Caki2 (cell line): ENCODE measurements around the gene ARID1B. TPM values are rescaled to one million over a fixed set of nuclear protein-coding genes. Genes with fewer than 3 reads are reported as not detected.

ENCODE experiments used
- DNase-seq: peaks from one replicate; pipeline ENCODE4 v3.0.0-alpha.2; 2015; ENCODE audit warnings: low read depth
- in situ Hi-C: cut with HindIII; loops from 2 replicates; pipeline ENCODE4 v1.10.0; 2016; ENCODE audit warnings: low sequenced_read_pairs, low pct_unique_long_range_greater_than_20kb, mixed read lengths
- total RNA-seq: library from RNA; depleted of rRNA; stranded (reverse); fragments of >200 nt; shearing (Covaris generic); gene quantifications from 2 replicates; pipeline ENCODE4 v1.2.3, GENCODE V29; 2014; ENCODE audit warnings: low replicate concordance

The ARID1B gene
- total RNA-seq, 1 experiment from 2014 or later, result 6.9 TPM

- no peak for DNase-seq
- in situ Hi-C loops, result no loop called here
These were observed 448.9 kb downstream of the ARID1B start for GRCh38 chr6:157226026-157226625.

GRCh38 chr6:157226761-157227160 lies 449.6 kb downstream of the ARID1B start:
- DNase-seq, result no peak
- in situ Hi-C loops, result no loop called here

DNA sequence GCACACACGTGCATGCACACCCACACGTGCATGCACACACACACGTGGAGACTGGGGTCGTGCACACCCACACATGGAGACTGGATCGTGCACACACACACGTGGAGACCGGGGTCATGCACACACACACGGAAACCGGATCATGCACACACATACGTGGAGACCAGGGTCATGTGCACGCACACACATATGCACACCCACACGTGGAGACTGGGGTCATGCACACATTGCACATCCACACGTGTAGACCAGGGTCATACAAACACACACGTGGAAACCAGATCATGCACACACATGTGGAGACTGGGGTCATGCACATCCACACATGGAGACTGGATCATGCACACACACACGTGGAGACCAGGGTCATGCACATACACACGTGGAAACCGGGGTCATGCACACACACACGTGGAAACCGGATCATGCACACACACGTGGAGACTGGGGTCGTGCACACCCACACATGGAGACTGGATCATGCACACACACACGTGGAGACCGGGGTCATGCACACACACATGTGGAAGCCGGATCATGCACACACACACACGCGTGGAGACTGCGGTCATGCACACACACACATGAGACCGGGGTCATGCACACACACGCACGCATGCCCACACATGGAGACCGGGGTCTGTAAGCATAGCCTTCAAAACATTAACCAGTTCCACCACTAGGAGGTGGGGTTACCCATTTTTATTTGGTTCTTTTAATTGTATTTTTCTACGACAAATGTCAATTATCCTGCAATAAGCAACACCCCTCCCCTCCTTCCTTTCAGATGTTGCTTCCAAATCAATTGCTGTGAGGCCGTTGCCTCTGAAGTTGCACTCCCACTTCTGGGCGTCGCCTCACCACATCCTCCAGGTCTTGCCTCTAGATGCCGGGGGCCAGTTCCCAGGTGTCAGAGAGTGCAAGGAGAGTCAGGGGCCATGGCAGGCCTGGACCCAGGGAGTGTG lies 450.3 kb downstream of the ARID1B start:
- in situ Hi-C loops, result no loop called here
- no peak for DNase-seq

DNA sequence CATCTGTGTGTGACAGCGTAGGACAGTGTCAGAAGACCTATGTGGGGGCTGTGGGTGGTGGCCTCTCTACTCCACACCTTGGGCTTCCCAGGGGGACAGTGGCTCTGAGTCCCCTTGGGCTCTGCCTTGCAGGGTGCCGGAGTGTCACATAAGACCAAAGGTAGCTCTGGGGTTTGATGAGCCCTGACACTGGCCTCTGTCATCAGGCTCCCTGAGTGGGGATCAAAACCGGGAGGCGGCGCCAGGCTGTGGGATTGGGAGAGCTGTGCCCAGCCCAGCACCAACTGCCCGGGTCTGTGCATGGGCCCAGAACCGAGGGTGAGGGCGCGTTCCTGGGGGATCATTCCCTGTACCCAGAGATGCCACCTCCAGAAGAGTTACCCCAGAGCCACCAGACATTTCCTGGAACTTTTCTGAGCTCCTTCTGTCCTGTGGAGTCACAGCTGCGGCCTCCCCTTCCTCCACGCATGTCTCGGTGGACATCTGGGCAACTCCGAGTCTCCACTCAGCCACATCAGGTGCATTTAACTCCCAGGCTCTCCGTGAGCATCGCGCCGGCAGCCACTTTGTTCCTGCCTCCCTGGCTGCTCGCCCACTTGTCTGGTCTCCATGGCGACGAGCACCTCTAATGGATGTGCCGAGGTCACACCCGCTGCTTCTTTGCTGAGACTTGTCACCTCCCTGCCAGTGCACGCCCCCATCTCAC lies 451.4 kb downstream of the ARID1B start:
- in situ Hi-C loops, result no loop called here
- DNase-seq, result no peak

- DNase-seq, result no peak
- in situ Hi-C loops, result no loop called here
These were observed 452.0 kb downstream of the ARID1B start for GRCh38 chr6:157229132-157229618.

GRCh38 chr6:157229713-157230112 lies 452.5 kb downstream of the ARID1B start:
- DNase-seq, result no peak
- in situ Hi-C loops, result no loop called here

GRCh38 chr6:157230910-157231309 lies 453.7 kb downstream of the ARID1B start:
- DNase-seq, result no peak
- in situ Hi-C loops, result no loop called here

DNA sequence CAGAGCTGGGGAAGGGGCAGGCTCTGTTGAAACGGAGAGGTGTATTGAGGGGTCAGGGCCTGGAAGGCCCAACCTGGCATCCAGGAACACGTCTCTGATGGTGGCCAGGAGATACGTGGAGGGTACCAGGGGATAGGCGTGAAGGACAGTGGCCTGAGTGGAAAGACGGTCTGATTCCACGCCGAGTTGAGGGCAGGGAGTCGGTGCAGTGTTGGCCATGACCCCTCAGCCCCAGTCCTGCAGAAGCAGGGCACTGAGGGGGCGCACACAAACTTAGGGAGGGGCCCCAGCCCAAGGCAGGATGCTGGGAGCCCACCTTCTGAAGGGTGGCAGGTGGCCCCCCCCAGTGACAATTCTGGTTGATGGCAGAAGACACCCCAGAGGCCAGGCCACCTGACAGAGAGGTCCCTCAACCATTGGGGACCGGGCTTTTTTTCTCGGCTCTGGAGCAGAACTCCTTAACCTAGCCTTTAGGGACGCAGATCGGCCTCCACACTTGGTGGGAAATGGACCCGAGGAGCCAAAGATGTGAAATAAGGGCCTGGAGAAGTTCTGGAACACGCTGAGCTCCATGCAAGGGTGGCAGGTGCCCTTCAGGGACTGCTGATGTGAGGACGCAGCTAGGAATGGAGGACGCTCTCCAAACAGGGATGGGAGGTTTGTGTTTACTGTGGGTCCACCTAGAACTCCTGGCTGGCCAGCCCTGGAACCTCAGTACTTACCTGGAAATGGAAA lies 455.1 kb downstream of the ARID1B start:
- no peak for DNase-seq
- in situ Hi-C loops, result no loop called here

- no peak for DNase-seq
- in situ Hi-C loops, result no loop called here
These were observed 456.0 kb downstream of the ARID1B start for GRCh38 chr6:157233156-157233555.

- no peak for DNase-seq
- in situ Hi-C loops, result no loop called here
These were observed 456.5 kb downstream of the ARID1B start for GRCh38 chr6:157233686-157234085.

- no peak for DNase-seq
- in situ Hi-C loops, result no loop called here
These were observed 458.4 kb downstream of the ARID1B start for GRCh38 chr6:157235600-157236039.

DNA sequence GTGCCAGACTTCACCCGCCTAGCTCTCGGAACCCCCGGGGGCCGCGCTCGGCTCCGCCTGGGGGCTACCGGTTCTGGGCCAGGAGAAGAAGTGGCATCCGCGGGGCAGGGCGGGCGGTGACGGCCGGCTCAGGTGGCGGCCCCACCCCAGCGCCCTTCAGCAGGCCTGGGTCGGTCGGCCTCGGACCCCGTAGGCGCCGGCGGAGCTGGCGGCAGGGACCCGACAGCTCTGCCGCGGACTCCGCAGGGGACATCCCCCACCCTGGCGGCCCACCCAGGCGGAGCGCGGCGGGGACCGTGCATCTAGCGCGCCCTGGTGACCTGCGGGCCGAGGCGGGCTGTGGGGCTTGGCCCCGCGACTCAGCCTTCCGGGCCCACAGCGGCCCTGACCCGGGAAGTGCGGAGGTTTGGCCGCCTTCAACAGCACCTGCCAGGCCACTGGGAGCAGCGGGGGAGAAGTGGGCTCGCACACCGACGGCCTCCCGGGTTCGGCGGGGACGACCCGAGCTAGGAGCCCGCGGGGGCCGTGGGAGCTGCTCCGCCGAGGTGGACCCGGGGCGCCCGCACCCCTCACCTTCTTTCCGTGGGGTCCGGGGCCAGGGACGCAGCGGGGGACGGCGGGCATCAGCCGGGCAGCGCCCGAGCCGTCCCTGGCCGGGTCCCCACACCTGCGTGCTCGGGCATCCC lies 459.0 kb downstream of the ARID1B start:
- DNase-seq, result no peak
- in situ Hi-C loops, result no loop called here

DNA sequence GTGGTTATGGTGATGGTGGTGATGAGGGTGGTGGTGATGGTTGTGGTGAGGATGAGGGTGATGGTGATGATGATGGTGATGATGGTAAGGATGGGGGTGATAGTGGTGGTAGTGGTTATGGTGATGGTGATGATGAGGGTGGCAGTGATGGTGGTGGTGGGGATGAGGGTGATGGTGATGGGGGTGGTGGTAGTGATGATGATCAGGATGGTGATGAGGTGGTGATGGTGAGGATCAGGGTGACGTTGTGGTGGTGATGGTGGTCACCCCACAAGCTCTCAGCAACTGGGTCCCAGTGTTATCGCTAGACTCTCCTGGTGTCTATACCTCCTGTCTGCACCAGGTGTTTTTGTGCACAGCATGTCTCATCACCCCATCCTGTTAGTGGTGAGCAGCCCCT lies 461.2 kb downstream of the ARID1B start:
- in situ Hi-C loops, result no loop called here
- DNase-seq, result no peak

GRCh38 chr6:157239148-157239547 lies 462.0 kb downstream of the ARID1B start:
- in situ Hi-C loops, result no loop called here
- no peak for DNase-seq

DNA sequence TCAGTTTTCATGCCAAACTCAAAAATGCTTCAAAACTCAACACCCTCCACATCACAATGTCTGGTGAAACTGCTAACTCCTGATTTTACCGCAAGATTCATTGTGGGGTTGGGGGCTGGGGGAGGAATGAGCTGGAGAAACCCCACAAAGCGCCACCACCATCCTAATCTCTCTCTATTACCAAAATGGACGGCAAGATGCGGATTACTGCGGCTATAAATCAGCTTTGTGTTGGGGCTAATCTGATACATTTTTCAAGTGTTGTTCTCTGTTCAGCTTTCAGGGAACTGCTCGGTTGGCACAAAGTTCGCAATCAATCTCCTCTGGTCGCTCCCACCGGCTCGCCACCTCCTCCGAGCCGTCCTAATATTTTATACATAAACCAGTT lies 462.5 kb downstream of the ARID1B start:
- in situ Hi-C loops, result no loop called here
- no peak for DNase-seq

- in situ Hi-C loops, result no loop called here
- DNase-seq, result peak; percentile 7
These were observed 463.1 kb downstream of the ARID1B start for GRCh38 chr6:157240059-157240959.

GRCh38 chr6:157240960-157241311 lies 463.8 kb downstream of the ARID1B start:
- no peak for DNase-seq
- in situ Hi-C loops, result no loop called here
